Hepatocyte (in vitro differentiated cells): ENCODE data around the gene CDK14. TPM values are rescaled to one million over a fixed set of nuclear protein-coding genes. Genes with fewer than 3 reads are reported as not detected.

Experiments used
- DNase-seq: peaks from one replicate; pipeline ENCODE4 v3.0.0-alpha.2; 2016; ENCODE audit warnings: low spot score
- H2AFZ ChIP-seq: fragments of 200-600 bp; sonication (generic); 2 replicates; pipeline ENCODE4 v1.6.0; 2016; ENCODE audit warnings: antibody characterized with exemption, mild to moderate bottlenecking
- H3K27ac ChIP-seq: fragments of 200-600 bp; sonication (generic); 2 replicates; pipeline ENCODE4 v1.5.1; 2016; ENCODE audit warnings: mild to moderate bottlenecking
- H3K27me3 ChIP-seq: fragments of 200-600 bp; sonication (generic); 2 replicates; pipeline ENCODE4 v1.6.1; 2016
- H3K36me3 ChIP-seq: fragments of 200-600 bp; sonication (generic); replicated peaks from 2 replicates; pipeline ENCODE4 v1.5.1; 2016; ENCODE audit warnings: low read depth; ENCODE audit not compliant: insufficient read depth
- H3K4me1 ChIP-seq: fragments of 200-600 bp; sonication (generic); 2 replicates; pipeline ENCODE4 v1.5.1; 2016; ENCODE audit warnings: mild to moderate bottlenecking, moderate library complexity; ENCODE audit not compliant: insufficient read depth
- H3K4me2 ChIP-seq: fragments of 200-600 bp; sonication (generic); 2 replicates; pipeline ENCODE4 v1.6.0; 2016
- H3K4me3 ChIP-seq: fragments of 200-600 bp; sonication (generic); 2 replicates; pipeline ENCODE4 v1.5.1; 2016; ENCODE audit warnings: mild to moderate bottlenecking
- H3K79me2 ChIP-seq: fragments of 200-600 bp; sonication (generic); 2 replicates; pipeline ENCODE4 v1.6.0; 2017; ENCODE audit warnings: mild to moderate bottlenecking
- H3K9me2 ChIP-seq: fragments of 200-600 bp; sonication (generic); replicated peaks from 2 replicates; pipeline ENCODE4 v1.6.0; 2017; ENCODE audit warnings: mild to moderate bottlenecking; ENCODE audit not compliant: insufficient read depth
- H3K9me3 ChIP-seq: fragments of 200-600 bp; sonication (generic); 2 replicates; pipeline ENCODE4 v1.5.1; 2016; ENCODE audit warnings: low read depth, mild to moderate bottlenecking
- H4K20me1 ChIP-seq: fragments of 200-600 bp; sonication (generic); 2 replicates; pipeline ENCODE4 v1.6.0; 2016; ENCODE audit warnings: mild to moderate bottlenecking; ENCODE audit not compliant: insufficient read depth, poor library complexity, severe bottlenecking
- CTCF ChIP-seq: fragments of 200-600 bp; sonication (generic); IDR thresholded peaks from 2 replicates; pipeline ENCODE4 v1.5.1; 2016; ENCODE audit warnings: antibody characterized with exemption, mild to moderate bottlenecking; ENCODE audit not compliant: poor library complexity
- EZH2 ChIP-seq: fragments of 200-600 bp; sonication (generic); IDR thresholded peaks from 2 replicates; pipeline ENCODE4 v1.6.1; 2016; ENCODE audit warnings: antibody characterized with exemption, mild to moderate bottlenecking, borderline replicate concordance
- EZH2phosphoT487 ChIP-seq: fragments of 200-600 bp; sonication (generic); IDR thresholded peaks from one replicate; pipeline ENCODE4 v1.6.1; 2018; ENCODE audit warnings: antibody characterized with exemption, mild to moderate bottlenecking, low read depth, moderate library complexity; ENCODE audit not compliant: unreplicated experiment, severe bottlenecking
- WGBS: methylation state at CpG from one replicate; pipeline ENCODE4 v1.1.6; 2016; ENCODE audit warnings: low lambda C conversion rate; ENCODE audit errors: missing lambda C conversion rate; 5-methylcytosine and 5-hydroxymethylcytosine counted together
- polyA plus RNA-seq: library from polyadenylated mRNA; unstranded; fragments of >200 nt; fragmentation: Nextera tagmentation; extraction: Ambion mirVana; gene quantifications from 2 replicates; pipeline ENCODE4 v1.2.1, GENCODE V29; 2016
- total RNA-seq: library from RNA; depleted of rRNA; stranded (reverse); fragments of >200 nt; gene quantifications from 2 replicates; pipeline ENCODE4 v1.2.3, GENCODE V29; 2014

The CDK14 gene
- total and polyA plus RNA-seq, 2 experiments from 2014 or later = 8.6 to 23.5 TPM

- no peaks in the 10 kb centered on the region for H3K4me1 ChIP-seq
- no peak overlapping the region for H3K27ac ChIP-seq
- H3K27me3 ChIP-seq = no peaks in the 10 kb centered on the region
- no peak overlapping the region for H3K4me3 ChIP-seq
- no peaks in the 10 kb centered on the region for H4K20me1 ChIP-seq
- WGBS = 68% methylated on average over 4 of the region's 4 CpGs
- peak; percentile 14 for DNase-seq
- H3K36me3 ChIP-seq = no peaks in the 10 kb centered on the region
- no peaks in the 10 kb centered on the region for H3K9me2 ChIP-seq
- H3K4me2 ChIP-seq = no peak overlapping the region
- H3K79me2 ChIP-seq = no peaks in the 10 kb centered on the region
- H2AFZ ChIP-seq = no peak overlapping the region
- no peaks in the 10 kb centered on the region for H3K9me3 ChIP-seq
- TF ChIP-seq EZH2phosphoT487 = no peak
- TF ChIP-seq CTCF = no peak
- no peak for TF ChIP-seq EZH2
These were observed 435.6 kb downstream of the CDK14 start for GRCh38 chr7:91031757-91032156.

GRCh38 chr7:91033574-91033973 is 437.5 kb downstream of the CDK14 start:
- Histone ChIP-seq H3K36me3 (no peaks in the 10 kb centered on the region), H2AFZ (no peak overlapping the region), H3K9me2 (no peaks in the 10 kb centered on the region), H3K9me3 (no peaks in the 10 kb centered on the region), H3K79me2 (no peaks in the 10 kb centered on the region), H3K4me3 (no peak overlapping the region), H3K27ac (no peak overlapping the region), H4K20me1 (no peaks in the 10 kb centered on the region), H3K4me2 (no peak overlapping the region), H3K4me1 (no peaks in the 10 kb centered on the region), H3K27me3 (no peaks in the 10 kb centered on the region)
- no peak for DNase-seq
- WGBS = 84% methylated on average over 2 of the region's 2 CpGs
- no peak for TF ChIP-seq EZH2
- TF ChIP-seq CTCF = no peak
- TF ChIP-seq EZH2phosphoT487 = no peak

GRCh38 chr7:91034459-91035368 is 438.6 kb downstream of the CDK14 start:
- no peak overlapping the region for H2AFZ ChIP-seq
- peak; percentile 73 for DNase-seq
- H3K27ac ChIP-seq = no peak overlapping the region
- H3K4me2 ChIP-seq = no peak overlapping the region
- no peaks in the 10 kb centered on the region for H3K79me2 ChIP-seq
- peak; percentile 71 for TF ChIP-seq CTCF
- TF ChIP-seq EZH2phosphoT487 = no peak
- no peaks in the 10 kb centered on the region for H3K27me3 ChIP-seq
- no peaks in the 10 kb centered on the region for H4K20me1 ChIP-seq
- H3K36me3 ChIP-seq = no peaks in the 10 kb centered on the region
- H3K9me3 ChIP-seq = no peaks in the 10 kb centered on the region
- no peaks in the 10 kb centered on the region for H3K4me1 ChIP-seq
- WGBS = 78% methylated on average over 1 of the region's 1 CpG
- no peak overlapping the region for H3K4me3 ChIP-seq
- H3K9me2 ChIP-seq = no peaks in the 10 kb centered on the region
